GM18858 (cell line): ENCODE data around the gene PPARD.
"Not testable (repeated sequence)": the region's sequence is repeated elsewhere in the genome, so short reads cannot be mapped to it uniquely, and the experiment has no call there.

ENCODE experiments used
- ATAC-seq: cut with Tn5 transposase; IDR thresholded peaks from one replicate; pipeline ENCODE4 v1.9.1; 2021; ENCODE audit not compliant: unreplicated experiment

PPARD gene

GRCh38 chr6:35378261-35378660, 35.9 kb downstream of the PPARD start:
- ATAC-seq: no peak

GRCh38 chr6:35381132-35381531, 38.8 kb downstream of the PPARD start:
- ATAC-seq: no peak

GRCh38 chr6:35382015-35382414, 39.7 kb downstream of the PPARD start:
- ATAC-seq: no peak

GRCh38 chr6:35385457-35386202, 43.3 kb downstream of the PPARD start:
- ATAC-seq: no peak

GRCh38 chr6:35386989-35387388, 44.6 kb downstream of the PPARD start:
- no peak for ATAC-seq

DNA sequence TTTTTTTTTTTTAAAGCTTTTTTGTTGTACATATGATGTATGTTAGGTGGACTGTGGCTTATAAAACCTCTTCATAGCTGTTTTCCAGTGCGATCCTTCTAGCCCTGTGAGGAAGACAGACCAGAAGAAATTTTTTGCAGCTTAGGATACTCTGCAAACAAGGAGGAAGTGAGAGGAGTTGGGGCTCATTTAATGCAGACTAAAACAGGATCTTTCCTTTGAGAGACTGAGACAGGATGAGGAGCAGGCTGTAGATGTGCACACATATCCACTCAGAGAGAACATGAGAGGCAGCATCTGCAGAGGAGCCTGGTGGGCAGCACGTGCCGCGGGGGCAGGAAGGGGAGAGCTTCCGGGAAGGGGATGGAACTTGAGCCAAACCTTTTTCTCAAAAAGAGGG, 45.7 kb downstream of the PPARD start:
- no peak for ATAC-seq

DNA sequence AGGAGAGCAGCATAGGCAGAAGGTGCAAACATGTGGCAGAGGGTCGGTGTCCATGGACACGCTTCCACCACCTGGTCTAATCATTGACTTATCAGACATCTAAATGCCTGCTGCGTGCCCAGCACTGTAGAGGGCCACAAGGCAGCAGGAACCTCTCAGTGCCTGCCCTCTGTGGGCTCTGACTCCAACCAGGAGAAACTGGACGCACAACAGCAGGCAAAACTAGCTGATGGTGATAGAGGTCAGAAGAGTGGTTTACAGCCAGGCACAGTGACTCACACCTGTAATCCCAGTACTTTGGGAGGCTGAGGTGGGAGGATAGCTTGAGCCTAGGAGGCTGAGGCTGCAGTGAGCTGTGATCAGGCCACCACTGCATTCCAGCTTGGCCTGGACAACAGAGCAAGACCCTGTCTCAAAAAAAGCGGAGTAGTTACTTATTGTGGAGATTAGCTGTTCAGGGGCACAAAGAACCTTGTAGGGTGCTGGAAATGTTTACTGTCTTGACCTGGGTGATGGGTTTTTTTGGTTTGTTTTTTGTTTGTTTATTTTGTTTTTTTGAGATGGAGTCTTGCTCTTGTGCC, 46.5 kb downstream of the PPARD start:
- no peak for ATAC-seq

- not testable (repeated sequence) for ATAC-seq
Observed at GRCh38 chr6:35389386-35389785, 47.0 kb downstream of the PPARD start.

- no peak for ATAC-seq
Observed at GRCh38 chr6:35391240-35391968, 49.0 kb downstream of the PPARD start.

DNA sequence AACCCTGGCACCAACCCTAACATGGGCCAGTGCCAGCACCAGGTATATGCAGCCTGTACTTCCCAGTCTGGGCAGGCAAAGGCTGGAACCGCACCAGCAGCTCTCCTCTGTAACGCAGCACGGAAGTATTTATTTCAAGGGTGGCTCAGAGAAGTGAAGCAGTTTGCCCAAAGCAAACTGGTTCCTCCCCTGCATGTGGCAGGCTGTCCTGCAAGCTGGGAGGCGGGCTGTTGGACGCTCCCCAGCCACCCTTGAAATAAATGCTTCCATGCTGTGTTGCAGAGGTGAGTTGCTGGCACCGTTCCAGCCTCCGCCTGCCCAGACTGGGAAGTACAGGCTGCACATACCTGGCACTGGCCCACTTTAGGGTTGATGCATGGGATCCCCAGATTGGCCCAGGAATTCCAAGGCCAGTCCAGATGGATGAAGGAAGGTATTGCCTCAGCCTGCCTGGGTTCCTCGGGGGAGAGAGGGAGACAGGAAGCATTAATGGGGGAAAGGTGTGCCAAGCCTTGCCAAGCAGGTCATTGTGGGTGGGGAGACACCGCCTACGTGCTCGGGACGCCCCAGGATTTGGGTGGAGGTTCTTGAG, 49.8 kb downstream of the PPARD start:
- no peak for ATAC-seq

- ATAC-seq: no peak
Observed at GRCh38 chr6:35392773-35393672, 50.7 kb downstream of the PPARD start.

- ATAC-seq: no peak
Observed at GRCh38 chr6:35396991-35397390, 54.6 kb downstream of the PPARD start.

DNA sequence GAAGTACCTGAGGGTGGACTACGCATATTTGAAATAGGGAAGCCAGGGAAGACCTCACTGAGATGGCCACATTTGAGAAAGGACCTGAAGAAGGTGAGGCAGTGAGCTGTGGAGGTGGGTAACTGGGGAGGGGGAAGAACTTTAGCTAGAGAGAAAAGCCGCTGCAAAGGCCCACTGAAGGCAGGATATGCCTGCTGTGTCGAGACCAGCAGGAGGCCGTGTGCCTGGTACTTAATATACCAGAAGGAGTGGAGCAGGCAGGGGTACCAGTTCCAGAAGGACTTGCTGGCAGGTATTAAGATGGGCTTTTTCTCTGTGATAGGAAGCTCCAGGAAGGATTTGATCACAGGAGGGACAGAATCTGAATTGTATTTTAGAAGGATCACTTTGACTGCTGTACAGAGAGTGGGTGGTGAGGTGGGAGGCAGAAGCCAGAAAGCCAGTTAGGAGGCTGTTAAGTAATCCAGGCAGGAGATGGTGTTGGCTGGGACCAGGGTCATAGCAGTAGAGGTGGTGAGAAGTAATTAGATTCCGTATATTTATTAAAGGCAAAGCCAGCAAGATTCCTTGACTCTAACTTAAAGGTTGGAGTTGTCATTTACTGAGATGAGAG, 55.6 kb downstream of the PPARD start:
- ATAC-seq: no peak

GRCh38 chr6:35398526-35398925, 56.2 kb downstream of the PPARD start:
- ATAC-seq: no peak

DNA sequence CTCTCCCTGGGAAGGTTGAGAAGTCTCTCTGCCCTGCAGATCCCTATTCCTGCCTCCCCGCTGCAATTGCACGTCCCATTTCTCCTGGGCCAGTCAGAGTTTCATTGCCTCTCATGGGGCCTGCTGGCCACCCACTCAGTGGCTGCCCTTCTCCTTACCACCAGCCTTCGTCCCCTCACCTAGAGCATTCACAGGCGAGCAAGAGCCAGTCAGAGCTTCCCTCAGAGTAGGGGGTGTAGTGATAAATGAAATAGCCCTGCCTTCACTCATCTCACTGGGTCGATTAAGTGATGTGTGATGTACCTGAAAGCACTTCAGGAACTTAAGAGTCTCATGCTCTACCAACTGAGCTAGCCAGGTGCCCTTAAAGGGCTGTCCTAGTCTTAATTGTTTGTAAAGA, 57.8 kb downstream of the PPARD start:
- ATAC-seq: no peak

DNA sequence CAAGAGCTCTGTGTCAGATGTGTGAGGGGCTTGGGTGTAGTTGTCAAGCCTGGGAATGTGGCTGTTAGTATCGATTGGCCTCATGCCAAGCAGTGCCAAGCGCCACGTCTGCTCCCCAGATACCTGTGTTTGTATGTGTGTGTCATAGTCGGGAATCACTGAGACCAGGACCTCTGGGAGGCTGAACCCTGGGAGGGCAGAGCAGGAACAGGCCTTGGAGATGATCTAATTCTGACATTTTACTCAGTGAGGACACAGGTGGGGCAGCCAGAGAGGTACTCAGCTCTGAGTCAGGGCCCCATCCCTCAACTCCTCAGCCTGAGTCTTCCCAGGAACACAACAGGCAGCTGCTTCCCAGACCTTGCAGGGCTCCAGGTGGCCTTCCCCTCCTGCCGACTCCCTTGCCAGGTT, 58.5 kb downstream of the PPARD start:
- no peak for ATAC-seq

DNA sequence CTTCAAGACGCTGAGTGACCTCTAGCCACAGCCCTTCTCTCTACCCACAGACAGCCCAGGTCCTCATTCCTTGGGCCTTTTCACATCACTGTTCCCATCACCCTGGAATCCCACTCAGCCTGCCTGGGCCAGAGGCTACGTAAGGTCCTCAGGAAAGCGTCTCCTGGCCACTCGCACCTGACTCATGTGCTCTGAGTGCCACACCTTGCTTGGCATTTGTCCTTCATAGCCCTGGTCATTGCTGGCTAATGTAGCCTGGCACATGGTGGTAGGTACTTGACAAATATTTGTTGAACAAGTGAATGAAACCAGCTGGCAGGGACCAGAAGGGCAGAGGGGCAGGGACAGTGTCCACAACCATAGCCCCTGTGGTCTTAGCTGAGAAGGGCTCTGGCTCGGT, 59.2 kb downstream of the PPARD start:
- no peak for ATAC-seq

DNA sequence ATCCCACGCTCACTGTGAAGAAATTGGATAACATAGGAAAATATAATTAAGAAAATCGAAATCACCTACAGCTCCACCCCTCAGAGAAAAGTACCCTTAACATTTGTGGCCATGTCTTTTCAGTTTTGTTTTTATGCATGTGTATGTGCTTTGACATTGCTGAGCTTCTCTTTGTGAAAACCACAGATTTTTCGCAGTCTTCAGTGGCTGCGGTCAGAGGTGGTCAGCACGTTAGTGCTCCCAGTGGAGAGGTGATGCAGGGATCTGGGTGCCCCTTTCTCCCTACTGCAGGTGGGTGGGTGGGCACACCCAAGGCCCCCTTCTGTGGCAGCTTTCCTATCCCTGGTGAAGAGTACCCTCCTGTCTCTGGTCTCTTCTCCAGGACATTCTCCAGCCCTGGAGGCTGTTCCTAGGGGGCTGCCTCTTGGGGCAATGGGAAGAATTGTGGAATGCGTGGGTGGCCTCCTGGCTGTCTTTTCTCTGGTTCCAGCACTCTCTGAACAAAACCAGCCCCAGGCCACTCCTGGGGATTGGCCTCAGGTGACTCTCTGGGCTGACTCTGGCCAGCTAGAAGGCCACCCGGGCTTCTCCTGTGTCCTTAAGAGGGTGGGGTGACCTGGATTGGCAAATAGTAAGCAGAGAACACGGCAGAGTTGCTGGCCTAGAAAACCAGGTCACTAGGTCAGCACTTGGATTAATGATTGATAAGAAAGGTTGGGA, 59.9 kb downstream of the PPARD start:
- ATAC-seq: no peak

DNA sequence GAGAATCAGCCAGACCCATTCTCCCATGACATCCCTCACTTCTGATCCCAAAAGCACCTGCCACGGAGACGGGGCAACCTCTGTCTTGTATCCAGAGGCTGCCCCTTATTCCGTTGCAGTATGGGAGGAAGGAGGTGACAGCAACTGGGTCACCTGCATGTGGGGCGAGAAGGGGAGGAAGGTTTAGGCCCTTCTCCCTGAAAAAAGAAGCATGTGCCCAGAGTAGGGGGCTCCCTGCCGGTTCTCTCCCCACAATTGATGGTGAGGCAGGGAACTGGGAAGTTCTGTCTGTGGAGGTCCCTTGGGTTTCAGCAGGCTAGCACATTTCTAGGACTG, 60.5 kb downstream of the PPARD start:
- ATAC-seq: no peak
